Keratinocyte (primary cell): Measurements from ENCODE around the gene CASZ1. TPM values are rescaled to one million over a fixed set of nuclear protein-coding genes. Genes with fewer than 3 reads are reported as not detected.
A peak's percentile ranks its signal among the peaks of the same experiment; 100 is the strongest.

Source experiments
- DNase-seq: peaks from one replicate; pipeline ENCODE4 v3.0.0-alpha.2; 2011; ENCODE audit warnings: low read depth, missing footprints, low spot score
- FAIRE-seq: peaks from 2 replicates; lab custom pipeline; 2011; peaks lifted over from hg19 to GRCh38; lab: Jason Lieb, UNC
- H2AFZ ChIP-seq: 2 replicates; pipeline ENCODE4 v1.6.0; 2012; ENCODE audit warnings: low read length, control low read depth, inconsistent platforms; ENCODE audit not compliant: control insufficient read depth
- H3K27ac ChIP-seq: 2 replicates; pipeline ENCODE4 v1.5.1; 2011; ENCODE audit warnings: low read length; ENCODE audit not compliant: control insufficient read depth, insufficient read depth
- H3K27me3 ChIP-seq: 3 replicates; pipeline ENCODE4 v1.6.0; 2011; ENCODE audit warnings: low read length; ENCODE audit not compliant: control insufficient read depth, insufficient read depth; ENCODE audit errors: extremely low read depth
- H3K36me3 ChIP-seq, 2 experiments: 2 replicates in 1 of 2; 3 replicates in 1 of 2; pipeline ENCODE4 v1.5.1; 2011; ENCODE audit warnings: low read length in 2 of 2, mild to moderate bottlenecking in 1 of 2; ENCODE audit not compliant: control insufficient read depth in 2 of 2, insufficient read depth in 2 of 2; ENCODE audit errors: extremely low read depth in 1 of 2
- H3K4me1 ChIP-seq: 3 replicates; pipeline ENCODE4 v1.5.1; 2011; ENCODE audit warnings: low read length; ENCODE audit not compliant: control insufficient read depth, insufficient read depth; ENCODE audit errors: extremely low read depth
- H3K4me2 ChIP-seq: 3 replicates; pipeline ENCODE4 v1.6.0; 2011; ENCODE audit warnings: low read depth, low read length; ENCODE audit not compliant: control insufficient read depth, insufficient read depth; ENCODE audit errors: extremely low read depth
- H3K4me3 ChIP-seq, 3 experiments: fragments of 200-600 bp in 1 of 3; sonication (generic) in 1 of 3; 2 replicates in 2 of 3; 3 replicates in 1 of 3; pipeline ENCODE4 v1.5.1; 2011 to 2016; ENCODE audit warnings: low read length in 3 of 3, mild to moderate bottlenecking in 3 of 3, control low read depth in 2 of 3, inconsistent platforms in 1 of 3, low read depth in 1 of 3, mixed read lengths in 1 of 3, mixed run types in 1 of 3, moderate library complexity in 1 of 3; ENCODE audit not compliant: control insufficient read depth in 2 of 3, insufficient read depth in 2 of 3; ENCODE audit errors: extremely low read depth in 1 of 3
- H3K79me2 ChIP-seq: 2 replicates; pipeline ENCODE4 v1.6.0; 2012; ENCODE audit warnings: low read length; ENCODE audit not compliant: control insufficient read depth, insufficient read depth
- H3K9ac ChIP-seq: 3 replicates; pipeline ENCODE4 v1.6.0; 2011; ENCODE audit warnings: low read length; ENCODE audit not compliant: control insufficient read depth, insufficient read depth; ENCODE audit errors: extremely low read depth
- H3K9me1 ChIP-seq: 3 replicates; pipeline ENCODE4 v1.6.0; 2011; ENCODE audit warnings: low read length; ENCODE audit not compliant: control insufficient read depth, insufficient read depth; ENCODE audit errors: extremely low read depth
- H3K9me3 ChIP-seq: 2 replicates; pipeline ENCODE4 v1.5.1; 2012; ENCODE audit warnings: low read depth, low read length; ENCODE audit not compliant: control insufficient read depth
- H4K20me1 ChIP-seq: 3 replicates; pipeline ENCODE4 v1.6.0; 2011; ENCODE audit warnings: low read length; ENCODE audit not compliant: control insufficient read depth, insufficient read depth; ENCODE audit errors: extremely low read depth
- EZH2 ChIP-seq: IDR thresholded peaks from one replicate; pipeline ENCODE4 v1.6.1; 2012; ENCODE audit warnings: inconsistent platforms, mild to moderate bottlenecking, low read length, moderate library complexity
- dilution Hi-C: fragments of 300-500 bp; cut with MboI; formaldehyde crosslinking; loops from one replicate; pipeline ENCODE4 v1.7.0; 2020; ENCODE audit warnings: low sequenced_read_pairs; ENCODE audit not compliant: extremely low pct_ligation_motif_present
- polyA plus RNA-seq, 5 experiments: library from polyadenylated mRNA; depleted of rRNA in 3 of 5; stranded (reverse) in 3 of 5; stranded (forward) in 1 of 5; unstranded in 1 of 5; fragments of >200 nt; gene quantifications; 1 replicate in 1 of 5; 2 replicates in 3 of 5; 3 replicates in 1 of 5; pipeline versions ENCODE4 v1.2.1 to v1.2.3, GENCODE V29; 2011 to 2012; ENCODE audit warnings: missing spikeins in 2 of 5, low read depth in 1 of 5, low replicate concordance in 1 of 5
- TF ChIP-seq, protein P1 (sequence below), 3 experiments: IDR thresholded peaks in 1 of 3; conservative IDR thresholded peaks in 1 of 3; optimal IDR thresholded peaks in 1 of 3; 2 replicates in 2 of 3; 3 replicates in 1 of 3; pipeline versions ENCODE3 to v1.5.1; 2011; ENCODE audit warnings: low read length in 3 of 3, mild to moderate bottlenecking in 3 of 3, moderate library complexity in 2 of 3, control low read depth in 1 of 3, inconsistent platforms in 1 of 3; ENCODE audit not compliant: insufficient read depth in 2 of 3; ENCODE audit errors: extremely low read depth in 1 of 3

CASZ1 gene
- polyA plus RNA-seq, 1 donor (not counting 4 experiments of a cell fraction or from before 2014, with no cell fraction given): 2.8 TPM

GRCh38 chr1:10778640-10779039 lies 17.8 kb downstream of the CASZ1 start:
- Histone ChIP-seq H3K4me1 (peaks cover 51% of the 10 kb centered on the region), H3K4me3 (peak overlapping the region in 2 of 3 experiments; percentile 38 to 55), H3K27me3 (no peaks in the 10 kb centered on the region), H3K27ac (peak overlapping the region; percentile 95), H3K9me3 (no peaks in the 10 kb centered on the region), H3K79me2 (peaks cover 25% of the 10 kb centered on the region), H3K36me3 (peaks cover 0 to 2% of the 10 kb centered on the region in 2 experiments), H2AFZ (peak overlapping the region; percentile 79), H3K4me2 (peak overlapping the region; percentile 90), H3K9me1 (no peaks in the 10 kb centered on the region), H4K20me1 (no peaks in the 10 kb centered on the region), H3K9ac (peak overlapping the region; percentile 84)
- dilution Hi-C loops: no loop called here
- no peak for FAIRE-seq
- no peak for DNase-seq
- TF ChIP-seq EZH2: no peak
- TF ChIP-seq, protein P1, sequence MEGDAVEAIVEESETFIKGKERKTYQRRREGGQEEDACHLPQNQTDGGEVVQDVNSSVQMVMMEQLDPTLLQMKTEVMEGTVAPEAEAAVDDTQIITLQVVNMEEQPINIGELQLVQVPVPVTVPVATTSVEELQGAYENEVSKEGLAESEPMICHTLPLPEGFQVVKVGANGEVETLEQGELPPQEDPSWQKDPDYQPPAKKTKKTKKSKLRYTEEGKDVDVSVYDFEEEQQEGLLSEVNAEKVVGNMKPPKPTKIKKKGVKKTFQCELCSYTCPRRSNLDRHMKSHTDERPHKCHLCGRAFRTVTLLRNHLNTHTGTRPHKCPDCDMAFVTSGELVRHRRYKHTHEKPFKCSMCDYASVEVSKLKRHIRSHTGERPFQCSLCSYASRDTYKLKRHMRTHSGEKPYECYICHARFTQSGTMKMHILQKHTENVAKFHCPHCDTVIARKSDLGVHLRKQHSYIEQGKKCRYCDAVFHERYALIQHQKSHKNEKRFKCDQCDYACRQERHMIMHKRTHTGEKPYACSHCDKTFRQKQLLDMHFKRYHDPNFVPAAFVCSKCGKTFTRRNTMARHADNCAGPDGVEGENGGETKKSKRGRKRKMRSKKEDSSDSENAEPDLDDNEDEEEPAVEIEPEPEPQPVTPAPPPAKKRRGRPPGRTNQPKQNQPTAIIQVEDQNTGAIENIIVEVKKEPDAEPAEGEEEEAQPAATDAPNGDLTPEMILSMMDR (optimal IDR thresholded peaks at IDR 0.05 in 1 of 3, IDR thresholded peaks at IDR 0.05 in 1 of 3, conservative IDR thresholded peaks at IDR 0.05 in 1 of 3; ENCODE audit: extremely low read depth in 1 of 3, insufficient read depth in 2 of 3, low read length in 3 of 3): no peak

GRCh38 chr1:10777749-10778574 lies 18.5 kb downstream of the CASZ1 start:
- H4K20me1 ChIP-seq: no peaks in the 10 kb centered on the region
- dilution Hi-C loops: no loop called here
- TF ChIP-seq, protein P1 (optimal IDR thresholded peaks at IDR 0.05 in 1 of 3, IDR thresholded peaks at IDR 0.05 in 1 of 3, conservative IDR thresholded peaks at IDR 0.05 in 1 of 3; ENCODE audit: extremely low read depth in 1 of 3, insufficient read depth in 2 of 3, low read length in 3 of 3): no peak
- no peak for TF ChIP-seq EZH2
- H2AFZ ChIP-seq: peak overlapping the region; percentile 79
- FAIRE-seq: peak; percentile 83
- H3K9me1 ChIP-seq: no peaks in the 10 kb centered on the region
- no peaks in the 10 kb centered on the region for H3K9me3 ChIP-seq
- H3K4me3 ChIP-seq: peak overlapping the region in 1 of 3 experiments; percentile 55
- H3K4me1 ChIP-seq: peaks cover 52% of the 10 kb centered on the region
- peaks cover 25% of the 10 kb centered on the region for H3K79me2 ChIP-seq
- peak overlapping the region; percentile 84 for H3K9ac ChIP-seq
- peaks cover 0 to 2% of the 10 kb centered on the region in 2 experiments for H3K36me3 ChIP-seq
- H3K27me3 ChIP-seq: no peaks in the 10 kb centered on the region
- peak overlapping the region; percentile 90 for H3K4me2 ChIP-seq
- peak overlapping the region; percentile 95 for H3K27ac ChIP-seq
- DNase-seq: no peak
